HEK293 (cell line): ENCODE measurements around the gene GDF2.

Experiments used
- CTCF ChIA-PET: fragments of 350-600 bp; formaldehyde crosslinking; extraction: SDS; loops from one replicate; lab custom pipeline; 2021; ENCODE audit warnings: antibody characterized with exemption; lab: Yijun Ruan, JAX
- POLR2A ChIA-PET: fragments of 300-600 bp; formaldehyde crosslinking; extraction: SDS; loops from one replicate; lab custom pipeline; 2020; ENCODE audit warnings: antibody characterized with exemption, inconsistent platforms; lab: Yijun Ruan, JAX
- H3K27ac ChIP-seq: fragments of 200-500 bp; sonication (Bioruptor generic); 2 replicates; pipeline ENCODE4 v1.5.1; 2014; ENCODE audit warnings: low read depth, low read length, control low read depth, inconsistent platforms; ENCODE audit errors: extremely low read depth
- H3K36me3 ChIP-seq, 2 experiments: fragments of 200-500 bp in 1 of 2; sonication (Bioruptor generic) in 1 of 2; 1 replicate in 1 of 2; 2 replicates in 1 of 2; pipeline ENCODE4 v1.5.1; 2014 to 2017; ENCODE audit warnings: inconsistent platforms in 2 of 2, low read length in 2 of 2; ENCODE audit not compliant: control insufficient read depth in 2 of 2, insufficient read depth in 1 of 2
- H3K4me1 ChIP-seq: fragments of 200-500 bp; sonication (Bioruptor generic); 2 replicates; pipeline ENCODE4 v1.5.1; 2014; ENCODE audit warnings: mild to moderate bottlenecking, low read length, inconsistent platforms; ENCODE audit not compliant: control insufficient read depth, insufficient read depth
- H3K4me3 ChIP-seq: 2 replicates; pipeline ENCODE4 v1.5.1; 2011; ENCODE audit warnings: low read depth, mild to moderate bottlenecking, control low read depth, low read length, moderate library complexity
- H3K9me3 ChIP-seq: fragments of 200-500 bp; sonication (Bioruptor generic); 2 replicates; pipeline ENCODE4 v1.5.1; 2014; ENCODE audit warnings: low read depth, low read length, inconsistent platforms; ENCODE audit not compliant: control insufficient read depth, insufficient read depth
- KLF10 ChIP-seq: fragments of 450-650 bp; IDR thresholded peaks from 2 replicates; pipeline ENCODE4 v1.5.1; 2018; ENCODE audit warnings: missing biosample characterization, mild to moderate bottlenecking, missing genetic modification characterization
- YY1 ChIP-seq: fragments of 450-650 bp; formaldehyde crosslinking; IDR thresholded peaks from 2 replicates; pipeline ENCODE4 v1.5.1; 2018; ENCODE audit warnings: missing biosample characterization, missing genetic modification characterization
- ZBTB26 ChIP-seq: fragments of 450-650 bp; formaldehyde crosslinking; optimal IDR thresholded peaks from 2 replicates; pipeline ENCODE3; 2016; ENCODE audit warnings: missing biosample characterization, mild to moderate bottlenecking, missing genetic modification characterization
- ZFP37 ChIP-seq: fragments of 450-650 bp; formaldehyde crosslinking; IDR thresholded peaks from 2 replicates; pipeline ENCODE4 v1.5.1; 2016; ENCODE audit warnings: missing biosample characterization, missing genetic modification characterization
- ZNF133 ChIP-seq: fragments of 450-650 bp; formaldehyde crosslinking; IDR thresholded peaks from 2 replicates; pipeline ENCODE4 v1.5.1; 2016; ENCODE audit warnings: missing biosample characterization, missing genetic modification characterization
- ZNF202 ChIP-seq: fragments of 450-650 bp; formaldehyde crosslinking; IDR thresholded peaks from 2 replicates; pipeline ENCODE4 v1.5.1; 2016; ENCODE audit warnings: missing biosample characterization, missing genetic modification characterization, borderline replicate concordance
- ZNF280D ChIP-seq: fragments of 450-650 bp; formaldehyde crosslinking; IDR thresholded peaks from 2 replicates; pipeline ENCODE4 v1.5.1; 2016; ENCODE audit warnings: missing biosample characterization, missing genetic modification characterization
- ZNF324 ChIP-seq: fragments of 450-650 bp; formaldehyde crosslinking; IDR thresholded peaks from 2 replicates; pipeline ENCODE4 v1.5.1; 2016; ENCODE audit warnings: missing biosample characterization, missing genetic modification characterization
- ZNF398 ChIP-seq: fragments of 450-650 bp; formaldehyde crosslinking; IDR thresholded peaks from 2 replicates; pipeline ENCODE4 v1.5.1; 2017; ENCODE audit warnings: missing biosample characterization, missing genetic modification characterization
- ZNF624 ChIP-seq: fragments of 450-650 bp; formaldehyde crosslinking; IDR thresholded peaks from 2 replicates; pipeline ENCODE4 v1.5.1; 2017; ENCODE audit warnings: missing biosample characterization, missing genetic modification characterization
- ZNF792 ChIP-seq: fragments of 450-650 bp; formaldehyde crosslinking; IDR thresholded peaks from 2 replicates; pipeline ENCODE4 v1.5.1; 2016; ENCODE audit warnings: missing biosample characterization, missing genetic modification characterization
- ZSCAN23 ChIP-seq: fragments of 450-650 bp; formaldehyde crosslinking; IDR thresholded peaks from 2 replicates; pipeline ENCODE4 v1.5.1; 2016; ENCODE audit warnings: missing biosample characterization, missing genetic modification characterization
- TF ChIP-seq, protein P1 (sequence below): fragments of 450-650 bp; formaldehyde crosslinking; IDR thresholded peaks from 2 replicates; pipeline ENCODE4 v1.5.1; 2016; ENCODE audit warnings: missing biosample characterization, missing genetic modification characterization

The GDF2 gene

GRCh38 chr10:47370878-47371277 is 48.6 kb downstream of the GDF2 start (continued):
- TF ChIP-seq ZBTB26 (tag by site-specific recombination): no peak
- TF ChIP-seq, protein P1, sequence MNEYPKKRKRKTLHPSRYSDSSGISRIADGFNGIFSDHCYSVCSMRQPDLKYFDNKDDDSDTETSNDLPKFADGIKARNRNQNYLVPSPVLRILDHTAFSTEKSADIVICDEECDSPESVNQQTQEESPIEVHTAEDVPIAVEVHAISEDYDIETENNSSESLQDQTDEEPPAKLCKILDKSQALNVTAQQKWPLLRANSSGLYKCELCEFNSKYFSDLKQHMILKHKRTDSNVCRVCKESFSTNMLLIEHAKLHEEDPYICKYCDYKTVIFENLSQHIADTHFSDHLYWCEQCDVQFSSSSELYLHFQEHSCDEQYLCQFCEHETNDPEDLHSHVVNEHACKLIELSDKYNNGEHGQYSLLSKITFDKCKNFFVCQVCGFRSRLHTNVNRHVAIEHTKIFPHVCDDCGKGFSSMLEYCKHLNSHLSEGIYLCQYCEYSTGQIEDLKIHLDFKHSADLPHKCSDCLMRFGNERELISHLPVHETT (tag by site-specific recombination): no peak
- TF ChIP-seq ZFP37: no peak
- TF ChIP-seq KLF10: no peak
- TF ChIP-seq ZSCAN23: no peak
- no peak for TF ChIP-seq ZNF792 (tag by site-specific recombination)
- no peak for TF ChIP-seq ZNF398 (tag by site-specific recombination)
- no peak for TF ChIP-seq YY1
- no peak for TF ChIP-seq ZNF624
- TF ChIP-seq ZNF202 (tag by site-specific recombination): no peak
- no peak for TF ChIP-seq ZNF133 (tag by site-specific recombination)
- no peak for TF ChIP-seq ZNF280D (tag by site-specific recombination)

- H3K36me3 ChIP-seq: no peaks in the 10 kb centered on the region
- TF ChIP-seq ZNF398 (tag by site-specific recombination) (no peak), ZNF324 (tag by site-specific recombination) (no peak)
- no peak overlapping the region for H3K27ac ChIP-seq
- CTCF ChIA-PET: interaction anchor here (1.3 to 3.5 kb wide), 2 partner anchors 11 to 66 kb away, joined by 3 to 19 read pairs; no protein-coding TSS in a partner anchor
- H3K4me1 ChIP-seq: no peaks in the 10 kb centered on the region
- H3K4me3 ChIP-seq: no peak overlapping the region
- H3K9me3 ChIP-seq: no peaks in the 10 kb centered on the region
- POLR2A ChIA-PET: interaction anchor here (2.1 kb wide), 1 partner anchor 12 kb away, joined by 6 read pairs; the partner anchor contains the start of gene ZNF488
Measured at GRCh38 chr10:47371629-47372485, 49.6 kb downstream of the GDF2 start.
